ENCODE data around the gene HDAC4.

- no peak for TF ChIP-seq CTCF (IDR thresholded peaks at IDR 0.05)
- no peak for TF ChIP-seq ZFX (IDR thresholded peaks at IDR 0.05; ENCODE audit: borderline replicate concordance)
Measured at GRCh38 chr2:239263231-239263630, 137.6 kb downstream of the HDAC4 start.

Data from 22Rv1 (cell line).